HG02943 (cell line): ENCODE results near the gene CDYL2.
"Not testable (repeated sequence)": the region's sequence is repeated elsewhere in the genome, so short reads cannot be mapped to it uniquely, and the experiment has no call there.

Experiments used
- ATAC-seq: cut with Tn5 transposase; IDR thresholded peaks from one replicate; pipeline ENCODE4 v1.9.1; 2021; ENCODE audit warnings: mild to moderate bottlenecking, low read depth, moderate library complexity; ENCODE audit not compliant: unreplicated experiment

CDYL2 gene

GRCh38 chr16:80650281-80650680 lies 154.1 kb downstream of the CDYL2 start:
- not testable (repeated sequence) for ATAC-seq

- no peak for ATAC-seq
Observed at GRCh38 chr16:80640316-80640715, 164.1 kb downstream of the CDYL2 start.

- no peak for ATAC-seq
Observed at GRCh38 chr16:80639636-80640035, 164.8 kb downstream of the CDYL2 start.

GRCh38 chr16:80637621-80638020 lies 166.8 kb downstream of the CDYL2 start:
- ATAC-seq: no peak

GRCh38 chr16:80631581-80631980 lies 172.8 kb downstream of the CDYL2 start:
- no peak for ATAC-seq

- no peak for ATAC-seq
Observed at GRCh38 chr16:80628254-80628653, 176.1 kb downstream of the CDYL2 start.

GRCh38 chr16:80627108-80627507 lies 177.3 kb downstream of the CDYL2 start:
- ATAC-seq: no peak

- no peak for ATAC-seq
Observed at GRCh38 chr16:80623376-80623775, 181.0 kb downstream of the CDYL2 start.

- no peak for ATAC-seq
Observed at GRCh38 chr16:80622007-80622406, 182.4 kb downstream of the CDYL2 start.

GRCh38 chr16:80620736-80621605 lies 183.4 kb downstream of the CDYL2 start:
- no peak for ATAC-seq

GRCh38 chr16:80619824-80620223 lies 184.6 kb downstream of the CDYL2 start:
- no peak for ATAC-seq

GRCh38 chr16:80618862-80619648 lies 185.3 kb downstream of the CDYL2 start:
- no peak for ATAC-seq

- ATAC-seq: no peak
Observed at GRCh38 chr16:80616362-80616761, 188.0 kb downstream of the CDYL2 start.

GRCh38 chr16:80615735-80616134 lies 188.7 kb downstream of the CDYL2 start:
- ATAC-seq: no peak

GRCh38 chr16:80614908-80615671 lies 189.3 kb downstream of the CDYL2 start:
- no peak for ATAC-seq

GRCh38 chr16:80612461-80613017 lies 191.9 kb downstream of the CDYL2 start:
- ATAC-seq: no peak

- no peak for ATAC-seq
Observed at GRCh38 chr16:80611930-80612327, 192.5 kb downstream of the CDYL2 start.

GRCh38 chr16:80611171-80611929 lies 193.0 kb downstream of the CDYL2 start:
- ATAC-seq: no peak

GRCh38 chr16:80610481-80611156 lies 193.8 kb downstream of the CDYL2 start:
- no peak for ATAC-seq
